NCI-H82 (cell line): Measurements from ENCODE around the gene HACL1.
A peak's percentile ranks its signal among the peaks of the same experiment; 100 is the strongest.
"Not testable (repeated sequence)": the region's sequence is repeated elsewhere in the genome, so short reads cannot be mapped to it uniquely, and the experiment has no call there.

Experiments used
- DNase-seq: peaks from one replicate; lab custom pipeline; 2025; lab: John Stamatoyannopoulos, UW

Gene HACL1

DNA sequence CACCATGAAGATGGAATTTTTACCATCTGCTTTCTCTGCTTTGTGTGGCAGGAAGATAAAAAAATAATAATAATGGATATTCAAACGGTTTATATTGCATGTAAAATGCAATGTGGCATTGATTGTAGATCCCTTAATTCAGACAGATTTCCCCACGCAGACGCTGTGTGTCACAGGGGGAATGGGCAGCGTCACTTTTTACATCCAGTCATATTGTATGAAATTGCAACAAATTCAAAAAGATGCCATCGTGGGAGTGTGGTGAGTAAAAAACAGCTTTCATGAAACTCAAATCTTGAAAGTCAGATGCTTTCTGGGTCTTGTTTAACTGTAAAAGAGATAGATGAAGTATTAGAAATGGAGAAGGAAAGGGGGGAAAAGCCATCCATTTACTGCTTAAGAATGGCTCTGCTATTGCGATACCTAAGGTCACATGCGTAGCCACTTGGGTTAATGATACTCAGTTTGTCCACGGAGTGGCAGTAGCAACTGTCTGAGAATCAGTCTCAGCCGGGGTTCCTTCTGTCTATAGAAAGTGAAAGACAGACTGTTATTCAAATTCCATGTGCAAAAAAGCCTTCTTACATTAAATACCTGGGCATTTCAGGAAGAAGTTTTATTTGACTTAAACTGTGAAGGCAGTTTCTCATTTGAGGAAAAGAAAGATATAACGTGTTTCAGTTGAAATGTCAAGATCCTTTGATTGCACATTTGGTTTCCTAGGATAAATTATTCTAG is 28.7 kb upstream of the HACL1 start:
- DNase-seq: peak; percentile 74

DNA sequence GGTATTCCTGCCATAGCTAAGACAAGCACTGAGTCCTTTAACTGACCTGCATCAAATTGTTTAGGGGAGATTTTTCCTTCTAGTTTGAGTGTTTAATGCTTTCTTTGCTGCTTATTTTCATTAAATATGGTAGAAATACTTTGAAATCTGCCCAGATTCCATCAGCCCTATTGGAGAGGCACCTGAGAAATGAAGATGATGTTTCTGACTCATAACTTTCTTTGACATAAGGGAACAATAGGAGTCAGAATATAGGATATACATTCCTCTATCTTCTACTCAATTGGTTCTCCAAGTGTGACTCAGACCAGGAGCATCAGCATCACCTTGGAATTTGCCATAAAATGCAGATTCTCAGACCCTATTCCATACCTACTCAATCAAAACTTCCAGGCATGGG is 27.6 kb upstream of the HACL1 start:
- no peak for DNase-seq

DNA sequence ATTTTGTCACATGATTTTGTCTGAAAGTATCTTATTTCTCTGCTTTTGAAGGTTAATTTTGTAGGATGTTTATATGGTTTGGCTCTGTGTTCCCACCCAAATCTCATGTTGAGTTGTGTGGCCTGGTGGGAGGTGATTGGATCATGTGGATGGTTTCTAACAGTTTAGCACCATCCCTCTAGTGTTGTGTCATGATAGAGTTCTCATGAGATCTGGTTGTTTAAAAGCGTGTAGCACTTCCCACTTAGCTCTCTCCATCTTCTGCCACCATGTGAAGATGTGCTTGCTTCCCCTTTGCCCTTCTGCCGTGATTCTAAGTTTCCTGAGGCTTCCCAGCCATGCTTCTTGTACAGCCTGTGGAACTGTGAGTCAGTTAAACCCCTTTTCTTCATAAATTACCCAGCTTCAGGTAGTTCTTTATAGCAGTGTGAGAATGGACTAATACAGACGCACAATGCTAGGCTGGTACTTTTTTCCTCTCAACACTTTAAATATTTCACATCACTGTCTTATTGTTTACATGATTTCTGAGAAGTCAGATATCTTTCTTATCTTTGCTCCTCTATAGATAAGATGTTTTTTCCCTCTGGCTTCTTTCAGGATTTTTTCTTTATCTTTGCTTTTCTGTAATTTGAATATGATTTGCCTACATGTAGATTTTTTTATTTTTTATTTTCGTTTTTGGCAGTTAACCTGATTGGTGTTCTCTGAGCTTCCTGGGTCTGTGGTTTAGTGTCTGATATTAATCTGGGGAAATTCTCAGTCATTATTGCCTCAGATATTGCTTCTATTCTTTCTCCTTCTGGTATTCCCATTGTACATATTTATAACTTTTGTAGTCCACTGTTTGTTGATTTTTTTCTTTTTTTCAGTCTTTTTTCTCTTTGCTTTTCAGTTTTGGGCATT is 22.4 kb upstream of the HACL1 start:
- no peak for DNase-seq

DNA sequence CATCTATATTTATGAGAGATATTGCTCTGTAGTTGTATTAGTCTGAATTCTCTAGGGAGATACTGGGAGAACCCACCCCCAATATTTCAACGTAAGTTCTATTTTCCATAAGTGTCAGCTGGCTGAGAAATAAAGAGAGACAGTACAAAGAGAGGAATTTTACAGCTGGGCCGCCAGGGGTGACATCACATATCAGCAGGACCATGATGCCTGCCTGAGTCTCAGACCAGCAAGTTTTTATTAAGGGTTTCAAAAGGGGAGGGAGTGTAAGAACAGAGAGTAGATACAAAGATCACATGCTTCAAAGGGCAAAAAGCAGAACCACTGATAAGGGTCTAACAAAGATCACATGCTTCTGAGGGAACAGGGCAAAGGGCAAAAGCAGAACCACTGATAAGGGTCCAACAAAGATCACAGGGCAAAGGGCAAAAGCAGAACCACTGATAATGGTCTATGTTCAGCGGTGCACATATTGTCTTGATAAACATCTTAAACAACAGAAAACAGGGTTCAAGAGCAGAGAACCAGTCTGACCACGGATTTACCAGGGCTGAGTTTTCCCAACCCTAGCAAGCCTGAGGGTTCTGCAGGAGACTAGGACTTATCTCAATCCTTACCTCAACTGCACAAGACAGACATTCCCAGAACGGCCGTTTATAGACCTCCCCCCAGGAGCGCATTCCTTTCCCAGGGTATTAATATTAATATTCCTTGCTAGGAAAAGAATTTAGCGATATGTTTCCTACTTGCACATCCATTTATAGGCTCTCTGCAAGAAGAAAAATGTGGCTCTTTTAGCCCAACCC is 18.5 kb upstream of the HACL1 start:
- DNase-seq: not testable (repeated sequence)

DNA sequence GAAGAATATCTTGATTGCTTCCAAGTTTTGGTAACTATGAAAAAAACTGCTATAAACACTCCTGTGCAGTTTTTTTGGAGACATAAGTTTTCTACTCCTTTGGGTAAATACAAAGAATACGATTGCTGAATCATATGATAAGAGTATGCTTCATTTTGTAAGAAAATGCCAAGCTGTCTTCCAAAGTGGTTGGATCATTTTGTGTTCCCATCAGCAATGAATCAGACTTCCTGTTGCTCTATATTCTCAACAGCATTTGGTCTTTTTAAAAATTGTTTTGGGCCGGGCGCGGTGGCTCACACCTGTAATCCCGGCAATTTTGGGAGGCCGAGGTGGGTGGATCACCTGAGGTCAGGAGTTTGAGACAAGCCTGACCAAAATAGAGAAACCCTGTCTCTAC is 14.7 kb upstream of the HACL1 start:
- DNase-seq: no peak

DNA sequence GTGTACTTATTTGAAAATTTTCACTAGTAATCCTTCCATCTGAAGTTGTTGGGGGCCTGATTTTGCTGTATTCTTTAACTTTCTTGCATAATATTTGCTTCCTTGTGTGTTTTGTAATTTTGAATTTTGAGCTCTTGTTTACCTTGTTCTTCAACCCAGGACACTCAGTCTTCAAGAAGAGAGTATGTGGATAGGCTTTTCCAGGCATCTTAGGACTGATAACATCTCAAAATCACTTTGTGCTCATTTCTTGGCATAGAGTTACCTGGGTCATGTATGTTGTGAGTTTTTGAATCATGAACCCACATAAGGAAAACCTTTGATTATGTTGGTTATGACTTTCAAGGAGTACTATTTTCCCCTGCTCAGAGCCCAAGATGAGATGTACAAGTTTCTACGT is 13.6 kb upstream of the HACL1 start:
- DNase-seq: no peak

DNA sequence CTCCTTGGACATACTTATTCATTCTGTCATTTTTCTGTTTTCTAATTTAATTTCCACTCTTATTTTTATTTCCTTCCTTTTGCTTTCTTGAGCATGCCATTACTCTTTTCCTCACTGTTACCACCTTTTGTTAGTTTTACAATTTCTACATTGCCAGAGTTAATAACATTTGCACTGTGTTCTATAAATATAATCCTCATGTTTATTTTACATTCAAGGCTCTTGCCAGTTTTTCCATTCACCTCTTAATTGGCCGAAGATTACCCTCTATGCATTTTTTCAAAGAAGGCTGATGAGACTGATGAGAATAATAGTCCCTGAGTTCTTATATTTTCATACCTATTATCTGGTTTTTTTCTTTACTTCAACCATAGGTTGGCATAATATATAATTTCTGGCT is 10.6 kb upstream of the HACL1 start:
- no peak for DNase-seq

DNA sequence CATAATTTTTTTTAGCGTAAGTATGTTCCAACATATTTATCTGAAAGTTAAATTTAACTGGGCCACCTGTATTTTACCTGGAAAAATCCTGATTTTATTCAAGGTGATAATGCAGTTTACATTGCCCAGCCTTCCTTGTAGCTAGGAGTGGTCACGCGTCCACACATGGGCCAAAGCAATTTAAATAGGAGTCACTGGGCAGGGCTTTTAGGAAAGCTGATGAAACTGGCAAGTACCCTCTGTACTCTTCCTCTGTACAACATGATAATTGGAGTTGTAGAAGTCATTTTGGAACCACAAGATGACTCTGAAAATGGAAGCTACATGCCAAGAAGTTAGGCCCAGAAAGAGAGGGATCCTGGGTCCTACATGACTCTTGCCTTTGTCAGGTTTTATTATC is 9.6 kb upstream of the HACL1 start:
- DNase-seq: no peak

DNA sequence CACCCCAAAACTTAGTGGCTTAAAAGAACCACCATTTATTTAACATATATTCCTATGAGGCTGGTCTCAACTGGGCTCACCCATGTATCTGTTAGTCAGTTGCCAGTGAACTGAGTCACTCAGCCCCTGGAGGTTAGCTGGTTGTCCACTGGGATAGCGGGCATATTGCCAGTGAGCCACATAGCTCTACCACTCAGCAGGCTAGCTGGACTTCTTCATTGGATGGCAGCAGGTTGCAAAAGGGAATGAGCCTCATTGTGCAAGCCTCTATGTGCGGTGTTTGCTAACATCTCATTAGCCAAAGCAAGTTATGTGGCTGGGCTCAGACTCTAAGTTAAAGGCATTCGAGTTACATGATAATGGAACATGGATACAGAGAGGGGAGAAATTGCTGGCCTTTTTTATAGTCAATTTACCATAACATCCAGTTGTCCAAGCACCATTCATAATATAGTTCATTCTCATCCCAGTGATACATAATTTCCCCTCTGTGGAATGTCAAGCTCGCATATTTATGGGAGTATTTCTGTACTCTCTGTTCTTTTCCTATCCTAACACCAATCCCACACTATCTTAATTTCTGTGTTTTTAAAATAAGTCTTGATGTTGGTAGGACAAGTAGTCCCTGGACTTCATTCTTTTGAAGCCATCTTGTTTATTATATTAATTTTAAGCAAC is 8.9 kb upstream of the HACL1 start:
- DNase-seq: no peak

DNA sequence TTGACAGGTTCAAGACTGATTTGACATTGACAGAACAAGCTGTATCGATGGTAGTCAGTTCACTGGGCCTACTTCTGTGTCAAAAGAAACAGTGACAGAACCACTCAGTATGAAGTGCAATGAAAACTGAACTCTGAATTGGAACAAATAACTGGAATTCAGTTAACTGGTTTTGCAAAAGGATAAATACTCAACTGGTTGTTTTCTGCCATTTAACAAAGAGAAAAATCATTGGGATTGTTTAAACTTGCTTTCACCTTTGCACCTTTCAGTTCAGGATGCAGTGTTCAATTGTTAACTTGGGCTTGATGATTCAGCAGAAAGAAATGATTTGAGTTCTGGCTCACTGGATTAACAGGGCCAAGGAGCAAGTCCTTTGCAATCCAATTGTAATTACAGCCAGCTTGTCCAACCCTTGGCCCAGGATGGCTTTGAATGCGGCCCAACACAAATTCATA is 5.1 kb upstream of the HACL1 start:
- peak; percentile 78 for DNase-seq

DNA sequence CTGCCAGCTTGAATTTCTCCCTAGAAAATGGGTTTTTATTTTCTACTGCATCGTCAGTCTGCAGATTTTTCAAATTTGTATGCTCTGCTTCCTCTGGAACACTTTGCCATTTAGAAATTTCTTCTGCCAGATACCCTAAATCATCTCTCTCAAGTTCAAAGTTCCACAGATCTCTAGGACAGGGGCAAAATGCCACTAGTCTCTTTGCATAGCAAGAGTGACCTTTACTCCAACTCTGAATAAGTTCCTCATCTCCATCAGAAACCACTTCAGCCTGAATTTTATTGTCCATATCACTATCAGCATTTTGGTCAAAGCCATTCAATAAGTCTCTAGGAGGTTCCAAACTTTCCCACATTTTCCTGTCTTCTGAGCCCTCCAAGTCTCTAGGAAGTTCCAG is 3.2 kb upstream of the HACL1 start:
- DNase-seq: not testable (repeated sequence)

DNA sequence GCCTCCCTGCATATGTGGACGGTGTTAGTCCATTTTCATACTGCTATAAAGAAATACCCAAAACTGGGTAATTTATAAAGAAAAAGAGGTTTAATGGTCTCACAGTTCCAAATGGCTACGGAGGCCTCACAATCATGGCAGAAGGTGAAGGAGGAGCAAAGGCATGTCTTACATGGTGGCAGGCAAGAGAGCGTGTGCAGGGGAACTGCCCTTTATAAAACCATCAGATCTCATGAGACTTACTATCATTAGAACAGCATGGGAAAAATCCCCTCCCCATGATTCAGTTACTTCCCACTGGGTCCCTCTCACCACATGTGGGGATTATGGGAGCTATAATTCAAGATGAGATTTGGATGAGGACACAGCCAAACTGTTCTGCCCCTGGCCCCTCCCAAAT is 1.4 kb upstream of the HACL1 start:
- DNase-seq: not testable (repeated sequence)

DNA sequence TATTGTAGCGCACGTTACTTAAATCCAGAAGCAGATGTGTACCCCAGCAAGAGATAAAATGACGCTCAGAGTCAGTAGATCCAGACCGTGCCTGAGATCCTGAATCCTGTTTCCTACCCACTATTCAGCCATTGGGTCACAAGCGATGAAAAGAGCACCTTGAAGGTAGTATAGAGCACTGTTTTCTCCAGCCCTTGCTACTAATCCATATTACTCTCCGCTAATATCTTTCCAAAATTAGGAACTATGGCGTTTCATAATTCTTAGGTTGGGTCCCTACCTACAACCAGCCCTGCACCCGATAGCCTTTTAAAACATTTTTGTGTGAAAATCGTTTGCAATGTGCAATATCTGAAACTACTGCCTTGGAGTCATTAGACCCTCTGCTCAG is 772 bp upstream of the HACL1 start:
- no peak for DNase-seq

DNA sequence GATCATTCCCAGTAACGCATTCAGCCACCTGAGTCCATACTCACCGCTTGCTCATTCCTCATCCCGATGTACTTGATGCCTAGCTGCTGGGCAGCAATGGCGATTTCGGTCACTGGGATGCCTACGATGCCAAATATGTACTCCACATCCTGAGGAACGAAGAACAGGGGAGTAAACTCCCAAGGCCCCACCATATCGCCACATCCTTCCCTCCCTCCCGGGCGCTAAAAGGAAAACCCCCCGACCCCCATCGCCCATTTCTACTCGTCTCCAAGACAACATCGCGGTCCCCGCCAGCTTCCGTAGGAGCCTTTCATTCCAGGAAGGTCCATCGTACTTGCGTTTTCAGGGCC is 347 bp downstream of the HACL1 start:
- no peak for DNase-seq

DNA sequence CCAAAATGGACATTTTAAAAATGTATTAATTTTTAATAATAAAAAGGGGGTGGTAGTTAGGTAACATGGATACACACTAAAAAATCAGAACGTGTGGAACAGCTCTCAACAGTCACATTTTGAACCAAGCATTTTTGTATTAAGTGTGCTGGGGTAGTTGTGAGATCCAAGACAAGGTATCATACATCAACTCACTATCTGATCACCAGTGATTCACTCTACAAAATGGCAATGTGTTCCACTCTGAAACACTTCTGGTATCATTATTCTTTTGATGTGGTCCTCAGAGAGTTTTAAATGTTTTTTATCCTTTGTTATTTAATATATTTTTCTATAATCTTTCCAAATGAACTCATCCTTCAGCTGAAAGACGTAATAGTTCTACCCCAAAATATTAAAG is 5.4 kb downstream of the HACL1 start:
- DNase-seq: no peak

DNA sequence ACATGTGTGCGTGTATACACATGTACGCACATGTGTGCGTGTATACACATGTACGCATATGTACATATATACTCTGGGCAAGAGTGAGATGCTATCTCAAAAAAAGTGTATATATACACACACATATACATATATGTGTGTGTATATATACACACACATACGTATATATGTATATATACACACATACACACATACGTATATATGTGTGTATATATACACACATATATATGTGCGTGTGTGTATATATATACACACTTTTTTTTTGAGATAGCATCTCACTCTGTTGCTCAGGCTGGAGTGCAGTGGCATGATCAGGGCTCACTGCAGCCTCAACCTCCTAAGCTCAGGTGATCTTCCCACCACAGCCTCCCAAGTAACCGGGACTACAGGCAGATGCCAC is 8.4 kb downstream of the HACL1 start:
- DNase-seq: no peak

DNA sequence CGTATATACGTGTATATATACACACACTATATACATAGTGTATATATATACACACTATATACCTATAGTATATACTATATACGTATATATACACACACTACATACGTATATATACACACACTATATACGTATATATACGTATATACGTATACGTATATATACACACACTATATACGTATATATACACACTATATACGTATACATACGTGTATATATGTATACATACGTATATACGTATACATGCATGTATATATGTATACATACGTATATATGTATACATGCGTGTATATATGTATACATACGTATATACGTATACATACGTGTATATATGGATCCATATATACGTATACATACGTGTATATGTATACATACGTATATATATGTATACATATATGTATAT is 9.4 kb downstream of the HACL1 start:
- no peak for DNase-seq

DNA sequence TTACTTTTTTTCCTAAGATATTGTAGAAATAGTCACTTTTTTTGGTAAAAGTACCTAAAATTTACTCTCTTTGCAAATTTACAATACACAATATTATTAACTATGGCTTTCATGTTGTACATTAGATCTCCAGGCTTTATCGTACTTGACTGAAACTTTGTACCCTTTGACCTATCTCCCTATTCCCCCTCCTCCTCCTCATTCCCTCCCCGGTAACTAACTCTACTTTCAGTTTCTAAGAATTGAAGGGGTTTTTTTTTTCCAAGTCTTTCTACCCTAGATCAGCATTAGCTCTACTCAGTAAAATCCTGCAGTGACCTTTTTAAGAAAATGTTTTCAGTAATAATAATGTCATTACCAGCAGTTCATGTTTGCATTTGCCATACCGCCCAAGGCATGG is 10.1 kb downstream of the HACL1 start:
- no peak for DNase-seq

DNA sequence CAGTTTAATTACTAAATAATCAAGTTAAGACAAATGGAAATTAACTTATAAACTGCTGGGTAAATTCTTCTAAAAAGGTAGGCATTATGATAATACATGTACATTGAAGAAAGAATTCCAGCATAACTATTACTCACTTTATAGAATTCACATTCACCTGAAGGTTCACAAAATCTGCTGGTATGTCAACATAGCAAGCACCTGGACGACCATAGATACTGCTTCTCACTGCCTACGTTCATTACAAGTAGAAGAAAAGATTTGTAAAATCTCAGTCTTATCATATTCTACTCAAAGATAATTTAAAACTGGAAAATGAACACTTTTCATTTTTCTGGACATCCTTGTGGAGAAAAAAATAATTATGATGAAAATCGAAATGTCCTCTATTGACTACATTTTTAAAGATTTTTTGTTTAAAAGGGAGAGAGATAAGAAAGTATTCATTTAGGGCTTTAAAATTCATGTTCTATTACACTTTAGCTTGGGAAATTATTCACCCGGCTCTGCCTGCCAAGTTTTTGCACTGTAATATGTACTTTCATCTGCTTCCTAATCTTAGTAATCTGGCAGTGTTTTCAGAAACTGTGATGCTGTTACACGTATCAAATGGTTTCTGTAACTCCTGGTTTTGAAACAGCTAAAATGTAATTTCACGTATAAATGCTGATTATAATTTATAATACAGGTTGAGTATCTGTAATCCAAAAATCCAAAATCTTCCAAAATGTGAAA is 16.1 kb downstream of the HACL1 start:
- DNase-seq: no peak

DNA sequence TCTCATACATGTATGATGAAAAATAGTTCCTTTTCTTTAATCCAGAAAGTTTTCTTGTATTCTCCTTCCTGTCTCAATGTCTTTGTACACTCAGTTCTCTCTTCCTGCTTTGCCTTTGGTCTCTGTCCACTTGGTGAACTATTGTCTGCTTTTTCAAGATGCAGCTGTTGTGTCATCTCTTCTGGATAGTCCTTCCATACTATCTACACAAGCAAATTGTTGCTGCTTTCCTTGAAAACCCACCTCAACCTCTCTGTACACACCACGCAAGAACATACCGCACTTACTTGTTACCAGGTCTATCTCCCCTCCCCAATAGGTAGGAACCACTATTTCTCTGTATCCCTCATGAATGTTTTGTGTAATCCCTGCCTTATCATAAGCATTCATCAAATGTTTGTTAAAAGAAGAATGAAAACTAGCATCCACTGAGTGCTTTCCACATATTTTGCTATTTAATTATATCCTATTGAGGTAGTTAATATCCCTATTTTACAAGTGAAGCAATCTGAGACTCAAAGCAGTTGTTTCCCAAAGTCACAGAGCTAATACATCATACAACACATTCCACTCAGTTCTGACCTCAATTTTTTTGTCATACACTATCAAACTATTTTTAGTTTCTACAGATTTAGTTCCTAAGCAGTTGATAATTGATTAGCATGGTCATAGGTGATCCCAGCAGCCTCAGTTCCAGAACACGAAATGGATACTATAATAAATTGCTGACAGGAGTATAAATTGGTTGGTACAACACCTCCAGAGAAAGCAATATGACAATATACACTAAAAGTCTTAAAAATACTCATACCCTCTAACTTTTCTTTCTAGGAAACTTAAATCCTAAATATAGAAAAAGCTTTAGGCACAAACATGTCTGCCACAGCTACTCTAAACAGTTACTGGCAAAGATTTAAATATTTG is 19.6 kb downstream of the HACL1 start:
- no peak for DNase-seq
